Measurements from ENCODE around the gene PPP1R7.

The PPP1R7 gene

GRCh38 chr2:241204490-241204889, 54.2 kb downstream of the PPP1R7 start:
- Mint-ChIP-seq H3K9me3 (no peaks in the 10 kb centered on the region), H3K27me3 (no peaks in the 10 kb centered on the region), H3K4me1 (ENCODE audit: low read depth) (peaks cover 7% of the 10 kb centered on the region), H3K36me3 (ENCODE audit: low read depth) (no peaks in the 10 kb centered on the region), H3K4me3 (no peak overlapping the region), H3K27ac (peak overlapping the region; percentile 38)
- intact Hi-C loops (cut with micrococcal nuclease) = no loop called here

GRCh38 chr2:241205086-241205485, 54.8 kb downstream of the PPP1R7 start:
- Mint-ChIP-seq H3K4me3 (no peak overlapping the region), H3K9me3 (no peaks in the 10 kb centered on the region), H3K4me1 (ENCODE audit: low read depth) (peaks cover 7% of the 10 kb centered on the region), H3K27me3 (no peaks in the 10 kb centered on the region), H3K27ac (peak overlapping the region; percentile 38), H3K36me3 (ENCODE audit: low read depth) (no peaks in the 10 kb centered on the region)
- intact Hi-C loops (cut with micrococcal nuclease) = no loop called here

- no peaks in the 10 kb centered on the region for H3K4me1 Mint-ChIP-seq (ENCODE audit: low read depth)
- H3K27ac Mint-ChIP-seq = no peak overlapping the region
- H3K9me3 Mint-ChIP-seq = no peaks in the 10 kb centered on the region
- H3K36me3 Mint-ChIP-seq (ENCODE audit: low read depth) = no peaks in the 10 kb centered on the region
- intact Hi-C loops (cut with micrococcal nuclease) = no loop called here
- no peak overlapping the region for H3K4me3 Mint-ChIP-seq
- peaks cover 4% of the 10 kb centered on the region for H3K27me3 Mint-ChIP-seq
These were observed 56.9 kb downstream of the PPP1R7 start for GRCh38 chr2:241207151-241207550.

- H3K27me3 Mint-ChIP-seq = peaks cover 4% of the 10 kb centered on the region
- intact Hi-C loops (cut with micrococcal nuclease) = no loop called here
- H3K4me1 Mint-ChIP-seq (ENCODE audit: low read depth) = no peaks in the 10 kb centered on the region
- no peak overlapping the region for H3K27ac Mint-ChIP-seq
- H3K4me3 Mint-ChIP-seq = no peak overlapping the region
- no peaks in the 10 kb centered on the region for H3K9me3 Mint-ChIP-seq
- H3K36me3 Mint-ChIP-seq (ENCODE audit: low read depth) = no peaks in the 10 kb centered on the region
These were observed 57.4 kb downstream of the PPP1R7 start for GRCh38 chr2:241207641-241208040.

- Mint-ChIP-seq H3K27me3 (peaks cover 4% of the 10 kb centered on the region), H3K36me3 (ENCODE audit: low read depth) (no peaks in the 10 kb centered on the region), H3K4me1 (ENCODE audit: low read depth) (no peaks in the 10 kb centered on the region), H3K4me3 (no peak overlapping the region), H3K9me3 (no peaks in the 10 kb centered on the region), H3K27ac (no peak overlapping the region)
- intact Hi-C loops (cut with micrococcal nuclease) = no loop called here
These were observed 57.8 kb downstream of the PPP1R7 start for GRCh38 chr2:241208058-241208457.

GRCh38 chr2:241209271-241209670, 59.0 kb downstream of the PPP1R7 start:
- Mint-ChIP-seq H3K27me3 (peaks cover 8% of the 10 kb centered on the region), H3K9me3 (no peaks in the 10 kb centered on the region), H3K27ac (no peak overlapping the region), H3K4me1 (ENCODE audit: low read depth) (no peaks in the 10 kb centered on the region), H3K4me3 (no peak overlapping the region), H3K36me3 (ENCODE audit: low read depth) (no peaks in the 10 kb centered on the region)
- intact Hi-C loops (cut with micrococcal nuclease) = no loop called here

- no peak overlapping the region for H3K27ac Mint-ChIP-seq
- peaks cover 25% of the 10 kb centered on the region for H3K27me3 Mint-ChIP-seq
- H3K4me1 Mint-ChIP-seq (ENCODE audit: low read depth) = no peaks in the 10 kb centered on the region
- H3K36me3 Mint-ChIP-seq (ENCODE audit: low read depth) = no peaks in the 10 kb centered on the region
- no peaks in the 10 kb centered on the region for H3K9me3 Mint-ChIP-seq
- intact Hi-C loops (cut with micrococcal nuclease) = no loop called here
- no peak overlapping the region for H3K4me3 Mint-ChIP-seq
These were observed 61.0 kb downstream of the PPP1R7 start for GRCh38 chr2:241211276-241211675.

GRCh38 chr2:241213041-241213440, 62.8 kb downstream of the PPP1R7 start:
- H3K4me3 Mint-ChIP-seq = no peak overlapping the region
- intact Hi-C loops (cut with micrococcal nuclease) = no loop called here
- H3K27me3 Mint-ChIP-seq = peaks cover 36% of the 10 kb centered on the region
- no peaks in the 10 kb centered on the region for H3K9me3 Mint-ChIP-seq
- no peaks in the 10 kb centered on the region for H3K36me3 Mint-ChIP-seq (ENCODE audit: low read depth)
- no peak overlapping the region for H3K27ac Mint-ChIP-seq
- H3K4me1 Mint-ChIP-seq (ENCODE audit: low read depth) = no peaks in the 10 kb centered on the region

GRCh38 chr2:241213567-241213966, 63.3 kb downstream of the PPP1R7 start:
- peaks cover 39% of the 10 kb centered on the region for H3K27me3 Mint-ChIP-seq
- peaks cover 5% of the 10 kb centered on the region for H3K4me1 Mint-ChIP-seq (ENCODE audit: low read depth)
- H3K9me3 Mint-ChIP-seq = no peaks in the 10 kb centered on the region
- no peak overlapping the region for H3K27ac Mint-ChIP-seq
- no peaks in the 10 kb centered on the region for H3K36me3 Mint-ChIP-seq (ENCODE audit: low read depth)
- intact Hi-C loops (cut with micrococcal nuclease) = no loop called here
- no peak overlapping the region for H3K4me3 Mint-ChIP-seq

GRCh38 chr2:241214209-241214608, 63.9 kb downstream of the PPP1R7 start:
- no peaks in the 10 kb centered on the region for H3K36me3 Mint-ChIP-seq (ENCODE audit: low read depth)
- no peaks in the 10 kb centered on the region for H3K9me3 Mint-ChIP-seq
- no peak overlapping the region for H3K27ac Mint-ChIP-seq
- no peak overlapping the region for H3K4me3 Mint-ChIP-seq
- H3K4me1 Mint-ChIP-seq (ENCODE audit: low read depth) = peaks cover 7% of the 10 kb centered on the region
- intact Hi-C loops (cut with micrococcal nuclease) = no loop called here
- peaks cover 44% of the 10 kb centered on the region for H3K27me3 Mint-ChIP-seq

- Mint-ChIP-seq H3K27me3 (peaks cover 49% of the 10 kb centered on the region), H3K4me3 (no peak overlapping the region), H3K4me1 (ENCODE audit: low read depth) (peaks cover 7% of the 10 kb centered on the region), H3K27ac (no peak overlapping the region), H3K9me3 (no peaks in the 10 kb centered on the region), H3K36me3 (ENCODE audit: low read depth) (no peaks in the 10 kb centered on the region)
- intact Hi-C loops (cut with micrococcal nuclease) = no loop called here
These were observed 64.5 kb downstream of the PPP1R7 start for GRCh38 chr2:241214766-241215165.

GRCh38 chr2:241215421-241215820, 65.2 kb downstream of the PPP1R7 start:
- H3K4me1 Mint-ChIP-seq (ENCODE audit: low read depth) = peaks cover 7% of the 10 kb centered on the region
- H3K27me3 Mint-ChIP-seq = peaks cover 55% of the 10 kb centered on the region
- no peaks in the 10 kb centered on the region for H3K36me3 Mint-ChIP-seq (ENCODE audit: low read depth)
- no peaks in the 10 kb centered on the region for H3K9me3 Mint-ChIP-seq
- no peak overlapping the region for H3K27ac Mint-ChIP-seq
- no peak overlapping the region for H3K4me3 Mint-ChIP-seq
- intact Hi-C loops (cut with micrococcal nuclease) = no loop called here

- Mint-ChIP-seq H3K4me1 (ENCODE audit: low read depth) (peaks cover 7% of the 10 kb centered on the region), H3K4me3 (no peak overlapping the region), H3K27ac (no peak overlapping the region), H3K9me3 (no peaks in the 10 kb centered on the region), H3K36me3 (ENCODE audit: low read depth) (no peaks in the 10 kb centered on the region), H3K27me3 (peaks cover 59% of the 10 kb centered on the region)
- intact Hi-C loops (cut with micrococcal nuclease) = no loop called here
These were observed 66.0 kb downstream of the PPP1R7 start for GRCh38 chr2:241216211-241216761.

- intact Hi-C loops (cut with micrococcal nuclease) = no loop called here
- Mint-ChIP-seq H3K36me3 (ENCODE audit: low read depth) (no peaks in the 10 kb centered on the region), H3K27ac (no peak overlapping the region), H3K4me1 (ENCODE audit: low read depth) (peaks cover 7% of the 10 kb centered on the region), H3K27me3 (peaks cover 56% of the 10 kb centered on the region), H3K9me3 (no peaks in the 10 kb centered on the region), H3K4me3 (peak overlapping the region; percentile 75)
These were observed 67.2 kb downstream of the PPP1R7 start for GRCh38 chr2:241217320-241218031.
